Skeletal muscle satellite cell (primary cell): ENCODE results near the gene DLX3.

Experiments used
- H3K27me3 ChIP-seq: 2 replicates; pipeline ENCODE4 v1.7.0; 2013; ENCODE audit warnings: low read length; ENCODE audit not compliant: control insufficient read depth, insufficient read depth
- H3K36me3 ChIP-seq: 2 replicates; pipeline ENCODE4 v1.7.0; 2013; ENCODE audit warnings: mild to moderate bottlenecking, control low read depth, low read length; ENCODE audit not compliant: insufficient read depth
- H3K4me1 ChIP-seq: 2 replicates; pipeline ENCODE4 v1.7.0; 2013; ENCODE audit warnings: low read length; ENCODE audit not compliant: control insufficient read depth, insufficient read depth
- H3K4me2 ChIP-seq: 2 replicates; pipeline ENCODE4 v1.7.0; 2013; ENCODE audit warnings: mild to moderate bottlenecking, low read length
- H3K4me3 ChIP-seq: 2 replicates; pipeline ENCODE4 v1.7.0; 2013; ENCODE audit warnings: low read length
- H3K9ac ChIP-seq: 2 replicates; pipeline ENCODE4 v1.7.0; 2013; ENCODE audit warnings: mild to moderate bottlenecking, low read depth, low read length, moderate library complexity
- H3K9me3 ChIP-seq: replicated peaks from 2 replicates; pipeline ENCODE4 v1.7.0; 2013; ENCODE audit warnings: mild to moderate bottlenecking, control low read depth, low read length

The DLX3 gene

GRCh38 chr17:49962599-49963308 is 32.3 kb downstream of the DLX3 start:
- H3K36me3 ChIP-seq, result no peaks in the 10 kb centered on the region

DNA sequence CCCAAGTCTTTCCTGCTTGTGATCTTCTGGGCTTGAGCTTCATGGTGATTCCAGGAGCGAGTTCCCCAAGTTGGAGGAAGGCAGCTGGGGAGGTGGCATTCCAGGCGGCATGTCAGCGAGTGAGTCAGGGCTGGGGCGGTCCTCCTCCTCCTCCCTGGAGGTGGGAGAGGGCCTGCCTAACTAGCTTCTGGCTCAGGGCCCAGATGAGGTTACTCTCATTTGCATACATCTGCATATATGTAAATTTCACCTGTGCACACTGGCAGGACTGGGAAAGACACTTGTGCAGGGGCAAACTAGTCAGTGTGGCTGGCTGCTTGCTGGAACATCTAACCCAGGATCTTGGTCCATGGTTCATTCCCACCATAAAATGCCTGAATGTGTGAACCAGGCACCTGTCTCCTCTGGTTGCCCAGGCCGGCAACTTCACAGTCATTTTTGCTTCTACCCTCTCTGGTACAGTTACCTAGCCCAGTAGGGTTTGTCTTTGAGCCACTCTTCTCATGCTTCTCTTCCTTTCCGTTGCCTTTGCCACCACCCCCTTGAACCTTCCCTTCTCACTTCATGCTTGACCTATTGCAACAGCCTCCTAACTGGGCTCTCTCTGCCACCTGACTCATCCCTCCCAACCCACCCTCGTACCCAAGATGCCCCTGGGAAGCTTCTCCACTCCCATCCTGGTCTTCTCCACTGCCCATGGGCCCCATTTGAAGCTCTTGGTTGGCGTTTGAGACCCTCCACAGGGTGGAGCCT is 35.7 kb downstream of the DLX3 start:
- Histone ChIP-seq H3K27me3 (peaks cover 42% of the 10 kb centered on the region), H3K4me2 (no peak overlapping the region), H3K4me3 (no peak overlapping the region), H3K9me3 (no peaks in the 10 kb centered on the region), H3K4me1 (peaks cover 15% of the 10 kb centered on the region), H3K36me3 (no peaks in the 10 kb centered on the region), H3K9ac (no peak overlapping the region)

More at GRCh38 chr17:49962599-49963308, 32.3 kb downstream of the DLX3 start:
- Histone ChIP-seq H3K4me1 (peaks cover 19% of the 10 kb centered on the region), H3K4me3 (no peak overlapping the region), H3K4me2 (no peak overlapping the region), H3K9ac (no peak overlapping the region), H3K27me3 (peaks cover 60% of the 10 kb centered on the region), H3K9me3 (no peaks in the 10 kb centered on the region)

- Histone ChIP-seq H3K4me2 (no peak overlapping the region), H3K4me1 (peaks cover 9% of the 10 kb centered on the region), H3K4me3 (no peak overlapping the region), H3K27me3 (peaks cover 35% of the 10 kb centered on the region), H3K36me3 (no peaks in the 10 kb centered on the region), H3K9ac (no peak overlapping the region), H3K9me3 (no peaks in the 10 kb centered on the region)
Measured at GRCh38 chr17:49958723-49959122, 36.3 kb downstream of the DLX3 start.

DNA sequence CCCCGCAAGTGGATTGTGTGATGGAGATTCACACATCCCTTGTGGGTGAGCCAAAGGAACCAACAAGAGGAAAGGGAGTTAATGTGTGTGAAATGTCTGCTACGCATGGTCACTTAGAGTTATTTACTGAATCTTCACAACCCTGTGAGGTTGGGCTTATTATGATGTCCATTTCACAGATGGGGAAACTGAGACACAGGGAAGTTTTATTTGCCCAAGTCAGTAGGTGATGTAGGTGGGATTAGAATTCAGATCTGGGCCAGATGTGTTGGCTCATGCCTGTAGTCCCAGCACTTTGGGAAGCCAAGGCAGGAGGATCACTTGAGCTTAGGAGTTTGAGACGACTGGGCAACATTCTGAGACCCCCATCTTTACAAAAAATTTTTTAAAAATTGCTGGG is 37.7 kb downstream of the DLX3 start:
- peaks cover 22% of the 10 kb centered on the region for H3K27me3 ChIP-seq
- H3K9me3 ChIP-seq, result no peaks in the 10 kb centered on the region

GRCh38 chr17:49956780-49957179 is 38.2 kb downstream of the DLX3 start:
- H3K9ac ChIP-seq, result no peak overlapping the region
- no peak overlapping the region for H3K4me2 ChIP-seq
- no peaks in the 10 kb centered on the region for H3K36me3 ChIP-seq
- H3K9me3 ChIP-seq, result no peaks in the 10 kb centered on the region
- H3K4me3 ChIP-seq, result no peak overlapping the region
- peaks cover 19% of the 10 kb centered on the region for H3K27me3 ChIP-seq
- peaks cover 28% of the 10 kb centered on the region for H3K4me1 ChIP-seq

More for the DNA sequence above, 37.7 kb downstream of the DLX3 start:
- Histone ChIP-seq H3K4me3 (no peak overlapping the region), H3K4me1 (peaks cover 23% of the 10 kb centered on the region), H3K4me2 (no peak overlapping the region), H3K36me3 (no peaks in the 10 kb centered on the region), H3K9ac (no peak overlapping the region)

- Histone ChIP-seq H3K27me3 (peaks cover 18% of the 10 kb centered on the region), H3K9me3 (no peaks in the 10 kb centered on the region), H3K4me2 (no peak overlapping the region), H3K9ac (no peak overlapping the region), H3K4me1 (peaks cover 36% of the 10 kb centered on the region), H3K36me3 (no peaks in the 10 kb centered on the region), H3K4me3 (no peak overlapping the region)
Measured at GRCh38 chr17:49955157-49955556, 39.9 kb downstream of the DLX3 start.

- peaks cover 28% of the 10 kb centered on the region for H3K27me3 ChIP-seq
- no peaks in the 10 kb centered on the region for H3K9me3 ChIP-seq
- peak overlapping the region; percentile 73 for H3K4me2 ChIP-seq
- H3K36me3 ChIP-seq, result no peaks in the 10 kb centered on the region
- H3K4me1 ChIP-seq, result peaks cover 27% of the 10 kb centered on the region
- H3K9ac ChIP-seq, result no peak overlapping the region
- peak overlapping the region; percentile 12 for H3K4me3 ChIP-seq
Measured at GRCh38 chr17:49952912-49953497, 42.0 kb downstream of the DLX3 start.

DNA sequence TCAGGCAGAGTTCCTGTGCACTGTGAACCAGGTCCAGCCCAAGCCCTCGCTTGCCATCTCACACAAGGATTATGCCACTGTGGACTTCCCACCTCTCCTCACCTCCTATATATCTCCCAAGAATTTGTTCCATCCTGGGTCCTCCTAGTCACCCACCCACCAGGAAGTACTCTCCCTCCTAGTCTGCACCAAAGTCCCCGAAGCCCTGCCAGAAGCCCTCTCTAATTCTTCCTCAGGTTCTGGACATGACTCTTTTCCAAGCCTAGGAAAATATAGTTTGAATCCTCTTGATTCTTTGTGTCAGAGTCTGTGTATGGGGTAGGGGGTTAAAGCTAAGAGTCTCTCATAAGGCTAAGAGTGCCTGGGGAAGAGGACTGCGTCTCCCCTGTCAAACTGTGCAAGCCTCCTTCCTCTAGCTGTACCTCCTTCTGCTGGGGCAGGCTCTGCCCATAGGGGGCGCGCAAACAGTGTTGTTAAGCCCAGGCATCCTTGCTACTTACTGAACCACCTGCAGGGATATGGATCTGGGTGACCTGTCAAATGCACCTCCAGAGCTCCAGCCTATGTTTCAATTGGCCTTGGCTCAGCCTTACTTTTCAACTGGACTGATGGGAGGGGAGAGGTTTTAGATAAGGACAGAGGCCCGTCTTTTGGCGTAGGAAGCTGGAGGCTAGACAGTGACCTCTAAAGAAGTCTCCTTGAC is 42.7 kb downstream of the DLX3 start:
- no peaks in the 10 kb centered on the region for H3K36me3 ChIP-seq

GRCh38 chr17:49951362-49952082 is 43.5 kb downstream of the DLX3 start:
- Histone ChIP-seq H3K9ac (no peak overlapping the region), H3K4me3 (no peak overlapping the region), H3K4me1 (peaks cover 27% of the 10 kb centered on the region), H3K27me3 (peaks cover 19% of the 10 kb centered on the region), H3K4me2 (peak overlapping the region; percentile 10), H3K36me3 (no peaks in the 10 kb centered on the region), H3K9me3 (no peaks in the 10 kb centered on the region)

More for the DNA sequence above, 42.7 kb downstream of the DLX3 start:
- Histone ChIP-seq H3K27me3 (peaks cover 27% of the 10 kb centered on the region), H3K4me2 (peak overlapping the region; percentile 73), H3K9ac (no peak overlapping the region), H3K4me1 (peaks cover 27% of the 10 kb centered on the region), H3K4me3 (peak overlapping the region; percentile 12), H3K9me3 (no peaks in the 10 kb centered on the region)

GRCh38 chr17:49949634-49950033 is 45.4 kb downstream of the DLX3 start:
- peaks cover 27% of the 10 kb centered on the region for H3K4me1 ChIP-seq
- no peaks in the 10 kb centered on the region for H3K36me3 ChIP-seq
- H3K9ac ChIP-seq, result no peak overlapping the region
- no peaks in the 10 kb centered on the region for H3K9me3 ChIP-seq
- H3K4me3 ChIP-seq, result no peak overlapping the region
- no peak overlapping the region for H3K4me2 ChIP-seq
- peaks cover 22% of the 10 kb centered on the region for H3K27me3 ChIP-seq
